Measurements from ENCODE around the gene TUBGCP2. TPM values are rescaled to one million over a fixed set of nuclear protein-coding genes. Genes with fewer than 3 reads are reported as not detected.

TUBGCP2 gene
- total RNA-seq, 1 experiment from 2014 or later: 35.4 TPM

DNA sequence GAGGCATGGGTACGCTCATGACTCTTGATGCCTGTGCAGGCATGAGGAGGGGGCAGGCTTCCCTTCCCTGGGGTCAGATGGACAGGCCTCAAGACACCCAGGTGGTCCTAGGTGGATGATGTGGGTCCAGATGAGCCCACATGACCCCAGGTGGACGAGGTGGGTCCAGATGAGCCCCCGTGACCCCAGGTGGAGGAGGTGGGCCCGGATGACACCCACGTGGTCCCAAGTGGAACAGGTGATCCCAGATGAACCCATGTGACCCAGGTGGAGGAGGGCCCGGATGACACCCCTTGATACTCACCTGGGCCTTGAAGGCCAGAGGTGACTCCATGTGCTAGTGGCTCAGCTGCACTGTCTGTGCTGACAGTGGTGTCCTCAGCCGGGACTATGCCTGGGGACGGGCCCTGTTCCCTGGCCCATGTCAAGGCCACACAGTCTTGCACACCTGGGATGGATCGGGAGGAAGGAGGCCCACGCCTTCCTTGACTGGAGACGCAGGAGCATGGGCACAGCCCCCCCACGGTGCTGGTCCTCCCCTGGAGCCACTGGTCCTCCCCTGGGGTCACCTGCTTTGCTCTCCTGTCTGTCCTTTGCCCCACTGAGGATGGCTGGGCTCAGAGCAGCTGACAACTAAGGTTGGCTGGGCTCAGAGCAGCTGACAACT is 41.7 kb upstream of the TUBGCP2 start:
- TF ChIP-seq FOSL1 (IDR thresholded peaks at IDR 0.05; ENCODE audit: low read depth) (no peak), MAX (IDR thresholded peaks at IDR 0.05) (no peak), ZFX (IDR thresholded peaks at IDR 0.05) (no peak), CBX3 (IDR thresholded peaks at IDR 0.05; ENCODE audit: low read depth) (no peak), CTCF (IDR thresholded peaks at IDR 0.05 in 2 of 3, conservative IDR thresholded peaks at IDR 0.05 in 1 of 3; ENCODE audit: borderline replicate concordance in 1 of 3, insufficient read depth in 1 of 3, low read depth in 2 of 3, low read length in 2 of 3) (no peak), ELF1 (IDR thresholded peaks at IDR 0.05; ENCODE audit: borderline replicate concordance, low read depth) (no peak), YY1 (IDR thresholded peaks at IDR 0.05; ENCODE audit: extremely low read depth, insufficient replicate concordance, low read depth, low read length) (no peak), EZH2 (IDR thresholded peaks at IDR 0.05) (no peak)
- BruUV-seq (replicated peaks): no TSS peak
- no peak overlapping the region for H3K9ac ChIP-seq (ENCODE audit: low read length)
- no peaks in the 10 kb centered on the region for H3K9me2 ChIP-seq (ENCODE audit: insufficient read depth)
- no peaks in the 10 kb centered on the region for H3K27me3 ChIP-seq (ENCODE audit: insufficient read depth, low read length)
- intact Hi-C loops (cut with micrococcal nuclease): no loop called here
- H3K9me3 ChIP-seq (ENCODE audit: control insufficient read depth in 1 of 2, insufficient read depth in 1 of 2, low read depth in 1 of 2, low read length in 2 of 2): no peaks in the 10 kb centered on the region
- CTCF ChIA-PET: no interaction called here
- H3K79me2 ChIP-seq (ENCODE audit: insufficient read depth, low read length): no peaks in the 10 kb centered on the region
- RAD21 ChIA-PET (ENCODE audit: low non-redundant PET in 1 of 2, low total read pairs in 2 of 2, uncharacterized antibody in 2 of 2, unreplicated experiment in 2 of 2): no interaction called here
- H3K27ac ChIP-seq (ENCODE audit: low read depth, low read length): no peak overlapping the region
- no peaks in the 10 kb centered on the region for H3K36me3 ChIP-seq (ENCODE audit: control insufficient read depth in 1 of 2, insufficient read depth in 2 of 2, low read length in 2 of 2)
- DNase-seq (ENCODE audit: low read depth, low spot score) (no peak), ATAC-seq (no peak)
- H2AFZ ChIP-seq (ENCODE audit: low read depth, low read length, poor library complexity, severe bottlenecking): no peak overlapping the region
- no peaks in the 10 kb centered on the region for H3K4me1 ChIP-seq (ENCODE audit: control insufficient read depth in 1 of 2, insufficient read depth in 2 of 2, low read length in 2 of 2)
- H4K20me1 ChIP-seq (ENCODE audit: insufficient read depth): no peaks in the 10 kb centered on the region
- POLR2A ChIA-PET: no interaction called here
- H3K4me3 ChIP-seq (replicated peaks in 1 of 2; ENCODE audit: low read depth in 1 of 2, low read length in 2 of 2): no peak overlapping the region
- H3K4me2 ChIP-seq (ENCODE audit: low read length): no peak overlapping the region
